HG03571 (cell line): ENCODE measurements around the gene CRACR2B.

Experiments
- ATAC-seq: cut with Tn5 transposase; IDR thresholded peaks from one replicate; pipeline ENCODE4 v1.9.1; 2021; ENCODE audit not compliant: unreplicated experiment

CRACR2B gene

DNA sequence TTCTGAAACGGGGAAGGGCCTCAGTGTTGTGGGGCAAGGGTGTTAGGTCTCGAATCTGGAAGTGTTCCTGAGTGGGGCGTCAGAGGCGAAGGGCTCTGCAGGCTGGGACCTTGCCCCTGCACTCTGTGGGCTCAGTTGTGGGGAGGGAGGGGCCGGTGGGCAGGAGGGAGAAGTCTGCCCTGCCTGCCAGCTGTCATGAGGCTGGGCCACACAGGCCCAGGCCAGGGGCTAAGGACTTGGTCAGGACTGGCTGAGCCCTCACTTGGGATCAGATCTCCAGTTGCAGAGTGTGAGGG lies at the start of gene CRACR2B:
CRACR2B (plus strand) TSS at position 23 of the 296 bp plus-strand sequence. CDS start 689 bp downstream, outside the sequence.
- ATAC-seq, result no peak

- no peak for ATAC-seq
These were observed 48.5 kb upstream of the CRACR2B start for GRCh38 chr11:778976-779954.

GRCh38 chr11:779955-780532 lies 47.7 kb upstream of the CRACR2B start:
- ATAC-seq, result no peak

- no peak for ATAC-seq
These were observed 45.2 kb upstream of the CRACR2B start for GRCh38 chr11:782264-783174.

GRCh38 chr11:783581-784015 lies 44.1 kb upstream of the CRACR2B start:
- no peak for ATAC-seq

DNA sequence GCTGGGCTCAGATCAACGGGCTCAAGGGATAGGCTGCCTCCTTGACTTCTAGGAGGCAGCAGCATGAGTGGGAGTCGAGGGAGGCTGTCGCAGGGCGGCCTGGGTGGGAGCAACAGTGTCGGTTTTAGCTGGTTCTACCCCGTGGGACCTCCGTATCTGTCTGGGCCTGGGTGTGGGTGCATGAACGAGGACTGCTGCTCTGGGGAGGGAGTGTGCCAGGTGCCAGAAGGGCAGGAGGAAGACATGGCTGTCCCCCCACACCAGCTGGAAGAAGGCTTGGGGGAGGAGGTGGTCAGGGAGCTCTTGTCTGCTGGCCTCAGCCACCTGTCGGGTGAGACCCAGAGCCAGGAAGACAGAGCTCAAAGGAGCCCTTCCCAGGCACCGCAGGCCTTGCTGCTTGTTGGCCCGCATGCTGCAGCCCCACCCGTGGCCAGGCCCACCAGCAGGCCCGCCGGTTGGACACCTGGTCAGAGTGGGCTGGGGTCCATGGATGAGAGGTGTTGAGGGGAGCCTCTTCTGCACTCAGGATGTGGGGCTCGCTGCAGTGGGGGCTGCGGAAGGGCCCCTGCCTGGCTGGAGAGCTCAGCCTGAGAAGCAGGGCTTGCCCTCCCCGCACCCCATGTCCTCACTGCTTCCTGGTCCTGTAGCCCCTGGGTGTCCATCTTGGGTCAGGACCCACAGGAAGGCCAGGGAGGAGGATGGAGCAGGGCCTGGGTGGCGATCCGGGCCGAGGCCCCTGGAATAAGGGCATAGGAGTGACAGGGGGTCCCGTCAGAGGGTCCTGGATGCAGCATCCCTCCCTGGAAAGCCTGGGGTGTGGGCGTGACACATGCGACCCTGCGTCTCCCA lies 41.3 kb upstream of the CRACR2B start:
- ATAC-seq, result no peak

GRCh38 chr11:787084-787675 lies 40.5 kb upstream of the CRACR2B start:
- ATAC-seq, result no peak

DNA sequence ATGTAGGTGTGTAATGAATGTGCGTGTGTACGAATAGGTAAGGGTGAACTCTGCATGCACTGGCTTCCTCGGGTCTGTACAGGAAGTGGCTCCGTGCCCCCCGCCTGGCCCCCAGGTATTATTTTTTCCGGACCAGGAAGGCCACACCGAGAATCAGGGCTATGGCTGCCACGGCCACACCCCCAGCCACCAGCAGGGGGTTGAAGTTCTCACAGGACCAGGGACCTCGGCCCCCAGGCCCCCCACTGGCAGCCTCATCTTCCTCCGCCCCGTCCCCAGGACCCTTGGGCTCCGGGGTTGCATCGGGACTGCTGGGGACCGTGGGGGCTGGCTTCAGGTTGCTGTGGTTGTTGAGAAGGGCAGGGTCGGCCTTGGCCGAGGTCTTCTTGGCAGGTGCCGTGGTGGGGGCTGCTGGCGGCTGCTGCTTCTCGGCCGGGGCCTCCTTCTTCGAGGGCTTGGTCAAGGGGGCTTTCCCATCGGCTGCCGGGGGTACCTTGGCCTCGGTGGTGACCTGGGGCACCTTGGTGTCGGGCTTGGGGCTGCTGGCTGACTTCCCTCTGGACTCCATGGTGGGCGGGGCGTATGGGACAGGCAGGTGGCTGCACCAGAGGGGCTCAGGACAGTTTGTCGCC lies 39.6 kb upstream of the CRACR2B start:
- ATAC-seq, result no peak

DNA sequence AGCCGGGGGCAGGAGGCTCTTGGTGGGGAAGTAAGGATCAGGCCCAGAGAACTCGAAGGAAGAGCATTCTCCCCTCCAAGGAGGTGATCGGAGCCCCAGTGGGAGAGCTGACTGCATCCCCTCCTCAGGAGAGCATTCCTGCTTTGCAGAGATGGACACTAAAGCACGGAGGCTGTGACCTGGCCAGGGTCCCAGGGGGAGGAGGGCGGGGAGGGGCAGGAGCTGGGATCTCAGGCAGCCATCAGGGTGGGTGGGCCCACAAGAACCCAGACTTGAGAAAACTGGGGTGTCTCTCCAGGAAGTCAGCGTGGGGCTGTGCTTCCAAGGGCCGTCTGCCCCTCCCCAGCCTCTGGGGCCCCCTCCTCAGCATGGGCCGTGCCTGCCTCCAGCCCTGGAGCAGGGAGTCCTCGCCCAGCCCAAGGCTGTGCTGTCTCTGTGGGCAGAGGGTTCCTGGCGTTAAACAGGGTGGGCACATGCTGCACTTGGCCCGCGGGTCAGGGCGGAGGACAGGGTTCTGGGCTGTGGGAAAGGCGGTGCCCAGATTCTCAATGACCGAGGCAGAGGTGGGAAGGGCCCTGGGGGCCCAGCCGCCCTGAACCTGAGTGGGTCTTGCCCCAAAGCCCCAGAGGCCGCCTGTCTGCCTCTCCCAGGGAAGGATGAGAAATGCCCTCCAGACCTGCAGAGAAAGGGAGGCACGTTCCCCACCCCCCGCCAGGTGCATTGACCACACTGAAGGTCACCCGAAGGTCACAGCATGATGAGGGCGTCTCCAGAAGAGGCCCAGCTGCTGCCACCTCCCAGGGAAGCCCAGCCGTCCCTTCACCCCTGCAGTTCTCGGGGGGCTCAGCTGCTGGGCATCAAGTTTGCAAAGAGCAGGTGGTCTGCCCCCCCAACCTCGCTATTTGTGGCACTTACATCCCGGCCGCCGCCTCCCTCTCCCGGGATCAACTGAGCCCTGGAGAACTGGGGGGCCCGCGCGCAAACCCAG lies 38.5 kb upstream of the CRACR2B start:
- ATAC-seq, result no peak

GRCh38 chr11:789943-790342 lies 37.8 kb upstream of the CRACR2B start, which contains the start of gene CEND1:
Gene CEND1, minus strand, starts transcription at chr11:790090. Its CDS starts 1,514 bp downstream, at chr11:788576.
- ATAC-seq, result no peak

DNA sequence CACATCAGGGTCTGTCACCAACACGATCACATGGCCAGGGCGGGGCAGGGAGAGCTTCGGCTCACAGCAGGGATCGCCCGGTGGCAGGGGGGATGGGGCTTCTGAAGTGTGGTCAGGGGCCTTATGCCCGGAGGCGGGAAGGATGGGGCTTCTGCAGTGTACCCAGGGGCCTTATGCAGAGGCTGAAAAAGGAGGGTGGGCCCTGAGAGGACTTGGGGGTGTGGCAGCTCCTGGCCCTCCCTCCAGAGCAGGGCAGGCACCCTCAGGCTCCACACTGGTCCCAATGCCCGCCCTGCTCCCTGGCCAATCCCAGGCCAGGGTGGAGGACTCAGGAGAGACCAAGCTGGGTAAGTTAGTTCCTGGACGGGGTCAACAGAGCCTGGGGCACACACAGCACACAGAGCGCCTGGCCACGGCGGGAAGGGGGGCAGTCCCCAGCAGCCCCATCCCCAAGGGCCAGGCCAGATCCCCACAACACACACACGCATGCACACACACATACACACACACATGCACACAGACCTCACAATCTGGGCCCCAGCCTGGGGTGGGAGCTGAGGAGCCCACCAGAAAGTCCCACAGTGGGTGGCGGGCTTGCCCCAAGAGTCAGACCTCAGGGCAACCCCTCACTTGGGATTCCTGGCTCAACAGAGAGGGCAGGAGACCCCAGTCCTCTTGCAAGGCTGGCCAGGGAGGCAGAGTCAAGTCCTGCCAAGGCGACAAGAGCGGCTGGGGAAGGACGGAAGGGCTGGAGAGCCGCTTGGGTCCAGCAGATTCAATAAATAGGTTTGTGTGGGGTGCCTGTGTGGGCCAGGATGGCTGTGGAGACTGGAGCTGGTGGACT lies 36.8 kb upstream of the CRACR2B start:
- no peak for ATAC-seq

GRCh38 chr11:791658-792534 lies 35.8 kb upstream of the CRACR2B start:
- no peak for ATAC-seq

- ATAC-seq, result no peak
These were observed 35.2 kb upstream of the CRACR2B start for GRCh38 chr11:792535-792821.

DNA sequence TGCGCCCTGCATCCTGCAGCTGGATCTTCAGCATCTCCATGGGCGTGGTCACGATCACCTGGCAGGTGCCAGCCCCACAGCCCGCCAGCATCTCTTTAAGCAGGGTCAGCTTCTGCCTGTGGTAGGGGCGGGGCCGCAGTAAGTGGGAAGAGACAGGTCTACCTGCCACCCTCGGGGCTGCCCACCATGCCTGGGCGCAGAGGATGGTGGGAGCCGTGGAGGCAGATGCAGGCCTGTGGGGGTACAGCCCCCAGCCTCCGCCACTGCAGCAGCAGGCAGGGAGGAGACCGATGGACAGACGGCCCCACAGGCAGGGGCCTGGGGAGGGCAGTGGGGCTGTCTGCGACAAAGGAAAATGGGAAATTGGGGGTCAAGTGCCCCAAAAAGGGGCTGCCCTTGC lies 34.8 kb upstream of the CRACR2B start:
- ATAC-seq, result no peak

DNA sequence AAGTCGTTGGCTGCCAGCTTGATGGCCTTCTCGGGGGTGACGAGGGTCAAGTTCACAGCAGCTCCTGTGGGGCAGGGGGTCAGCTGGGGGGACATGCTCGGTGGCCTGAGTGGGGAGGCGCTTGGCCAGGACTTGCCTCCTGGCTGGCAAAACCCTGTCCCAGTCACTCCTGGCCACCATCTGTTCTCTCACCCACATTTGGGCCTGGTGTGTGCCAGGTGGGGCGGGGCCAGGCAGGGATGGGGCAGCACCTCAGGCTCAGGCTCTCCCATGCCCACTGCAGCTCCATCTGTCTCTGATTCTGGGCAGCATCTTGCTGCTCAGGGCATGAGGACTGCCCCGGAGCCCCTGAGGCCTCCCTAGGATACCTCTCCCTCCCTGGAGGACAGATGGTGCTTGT lies 34.2 kb upstream of the CRACR2B start:
- ATAC-seq, result no peak

DNA sequence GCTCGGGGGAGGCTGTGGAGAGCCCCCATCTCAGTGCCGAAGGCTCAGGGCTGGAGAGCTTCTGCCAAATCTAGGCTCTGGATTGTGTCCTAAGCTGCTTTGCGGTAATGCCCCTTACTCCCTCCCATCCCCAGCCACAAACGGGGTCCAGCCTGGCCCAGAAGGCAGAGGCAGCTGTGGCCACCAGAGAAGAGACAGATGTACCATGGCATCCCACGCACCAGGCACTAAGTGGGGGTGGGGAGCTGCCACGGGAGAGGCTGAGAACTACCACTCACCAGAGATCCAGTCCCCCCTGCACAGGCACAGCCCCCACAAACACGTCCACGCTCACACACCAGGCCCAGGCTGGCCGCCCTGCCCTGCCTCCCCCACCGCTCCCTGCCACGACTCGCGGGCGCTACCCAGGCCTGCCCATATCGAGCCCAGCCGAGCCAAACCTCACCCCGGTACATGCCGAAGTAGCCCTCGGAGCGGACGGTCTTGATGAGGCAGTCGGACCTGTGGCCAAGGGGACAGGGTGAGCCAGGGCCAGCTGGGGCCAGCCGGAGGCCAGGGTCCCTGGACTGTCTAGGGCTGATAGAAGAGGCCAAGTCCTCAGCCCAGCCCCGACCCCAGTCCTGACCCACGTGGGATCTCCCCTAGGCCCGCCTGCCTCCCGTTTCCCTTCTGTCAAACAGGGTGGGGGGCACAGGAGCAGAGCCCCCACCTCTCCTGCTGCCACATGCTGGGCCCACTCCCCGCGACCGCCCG lies 33.5 kb upstream of the CRACR2B start:
- no peak for ATAC-seq
